GM18951 (cell line): ENCODE data around the gene SOX1.

ENCODE experiments used
- POLR2A ChIP-seq: IDR thresholded peaks from 4 replicates; pipeline ENCODE4 v1.6.1; 2011; ENCODE audit warnings: mild to moderate bottlenecking; ENCODE audit not compliant: insufficient read length, insufficient read depth; ENCODE audit errors: extremely low read depth
- in situ Hi-C: fragments of 300-500 bp; cut with MboI; formaldehyde crosslinking; loops from one replicate; pipeline ENCODE4 v1.12.0; 2022; ENCODE audit warnings: low sequenced_read_pairs, mixed read lengths, inconsistent platforms; ENCODE audit not compliant: unreplicated experiment

SOX1 gene

DNA sequence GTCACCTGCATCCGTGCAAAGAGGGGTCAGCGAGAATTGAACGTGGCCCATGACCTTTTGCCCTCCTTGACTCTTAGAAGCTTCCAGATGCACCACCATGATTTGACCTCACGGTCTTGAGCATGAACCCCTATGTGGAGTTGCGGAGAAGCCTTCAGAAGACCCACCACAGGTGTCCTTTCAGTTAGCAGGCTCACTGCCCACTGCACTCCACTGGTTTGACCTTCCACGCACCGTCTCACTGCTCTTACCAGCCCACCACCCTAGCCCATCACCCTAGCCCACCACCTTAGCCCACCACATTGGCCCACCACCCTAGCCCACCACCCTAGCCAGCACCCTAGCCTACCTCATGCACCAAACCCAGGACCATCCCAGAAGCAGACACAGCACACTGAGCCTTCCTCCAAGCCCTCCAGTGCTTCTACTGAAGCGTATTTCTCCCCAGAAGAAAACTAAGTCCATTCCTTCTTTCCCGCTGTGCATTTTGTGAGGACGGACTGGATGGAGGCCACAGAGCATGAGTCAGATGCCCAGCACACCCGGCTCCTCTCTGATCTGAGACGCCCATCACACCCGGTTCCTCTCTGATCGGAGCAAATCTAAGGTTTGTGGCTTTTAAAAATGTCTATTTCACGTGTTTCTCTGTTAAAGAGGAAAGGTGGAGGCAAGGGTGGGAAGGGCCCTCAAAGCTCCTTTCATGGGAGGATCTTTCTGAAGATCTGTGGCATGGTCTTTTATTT is 45.8 kb downstream of the SOX1 start:
- in situ Hi-C loops: no loop called here
- TF ChIP-seq POLR2A: no peak

GRCh38 chr13:112113348-112113747 is 46.4 kb downstream of the SOX1 start:
- TF ChIP-seq POLR2A: no peak
- in situ Hi-C loops: no loop called here

DNA sequence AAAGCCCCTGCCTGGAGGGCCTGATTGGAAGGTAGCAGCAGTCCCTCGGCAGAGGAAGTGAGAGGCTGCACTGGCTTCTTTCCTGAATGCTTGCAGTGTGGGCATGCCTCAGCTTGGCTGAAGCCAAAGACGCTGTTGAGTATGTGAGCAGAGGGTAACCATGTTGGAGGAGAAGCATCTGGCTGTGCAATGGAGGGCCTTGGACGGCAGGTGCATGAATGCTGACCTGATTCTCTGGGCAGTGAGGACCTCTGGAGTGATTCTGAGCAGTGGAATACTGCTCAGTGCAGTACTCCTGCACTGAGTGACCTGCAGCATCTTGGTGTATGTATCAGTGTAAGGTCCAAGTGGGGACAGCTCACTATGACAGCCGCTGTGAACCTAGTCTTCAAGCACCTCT is 46.9 kb downstream of the SOX1 start:
- TF ChIP-seq POLR2A: no peak
- in situ Hi-C loops: no loop called here

- no peak for TF ChIP-seq POLR2A
- in situ Hi-C loops: no loop called here
Measured at GRCh38 chr13:112114391-112114790, 47.4 kb downstream of the SOX1 start.

DNA sequence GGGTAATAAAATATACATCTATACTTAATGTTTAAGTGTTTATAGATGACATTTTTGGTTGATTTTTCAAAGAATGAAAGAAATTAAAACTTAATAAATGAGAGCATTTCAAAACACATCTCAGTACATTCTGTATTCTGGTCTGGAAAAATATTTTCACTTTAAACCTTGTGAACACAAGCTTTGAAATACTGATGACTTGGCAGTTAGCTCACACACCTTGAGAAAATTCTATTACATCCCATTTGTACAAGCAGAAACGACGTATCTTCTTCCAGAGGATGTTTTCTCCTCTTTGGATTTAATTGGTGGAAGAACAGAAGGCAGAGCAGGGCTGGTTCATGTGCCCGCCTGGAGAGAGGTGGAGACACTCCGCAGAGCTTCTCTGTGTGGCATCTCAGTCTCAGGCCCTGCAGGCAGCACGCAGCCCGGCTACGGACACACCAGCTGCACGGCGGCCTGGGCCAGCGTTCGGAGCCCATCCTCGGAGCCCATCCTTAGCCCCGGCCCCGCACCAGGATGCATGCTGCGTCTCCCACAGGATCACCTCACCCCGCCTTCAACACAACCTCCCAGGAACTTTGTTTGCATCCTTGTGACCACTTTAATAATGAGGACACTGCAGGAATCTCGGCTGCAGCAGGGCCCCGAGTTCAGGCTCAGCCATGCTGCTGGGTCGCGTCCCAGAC is 48.6 kb downstream of the SOX1 start:
- no peak for TF ChIP-seq POLR2A
- in situ Hi-C loops: no loop called here

GRCh38 chr13:112116187-112116950 is 49.4 kb downstream of the SOX1 start:
- in situ Hi-C loops: no loop called here
- no peak for TF ChIP-seq POLR2A

- no peak for TF ChIP-seq POLR2A
- in situ Hi-C loops: no loop called here
Measured at GRCh38 chr13:112117258-112117954, 50.5 kb downstream of the SOX1 start.

DNA sequence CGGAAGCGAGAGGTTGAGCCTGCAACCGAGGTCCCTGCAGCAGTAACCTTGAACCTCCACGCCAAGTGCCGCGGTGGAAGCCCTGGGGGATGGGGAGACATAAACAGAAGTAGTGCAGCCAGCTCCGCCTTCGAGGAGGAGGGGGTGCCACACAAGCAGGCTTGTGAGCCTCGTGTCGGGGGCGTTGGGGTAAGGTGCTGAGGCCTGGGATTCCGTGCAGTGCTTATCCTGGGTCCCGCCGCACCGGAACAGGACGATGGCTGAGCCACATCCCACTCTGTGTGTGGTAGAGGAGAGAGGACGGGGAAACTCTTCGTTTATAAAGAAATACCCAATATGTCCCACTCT is 51.0 kb downstream of the SOX1 start:
- in situ Hi-C loops: no loop called here
- no peak for TF ChIP-seq POLR2A

- in situ Hi-C loops: no loop called here
- TF ChIP-seq POLR2A: no peak
Measured at GRCh38 chr13:112118451-112119064, 51.6 kb downstream of the SOX1 start.

- TF ChIP-seq POLR2A: no peak
- in situ Hi-C loops: no loop called here
Measured at GRCh38 chr13:112119192-112120030, 52.5 kb downstream of the SOX1 start.

GRCh38 chr13:112120031-112120373 is 53.1 kb downstream of the SOX1 start:
- no peak for TF ChIP-seq POLR2A
- in situ Hi-C loops: no loop called here
